Esophagus squamous epithelium (tissue), 5 donors: Measurements from ENCODE around the gene NAA16. TPM values are rescaled to one million over a fixed set of nuclear protein-coding genes. Genes with fewer than 3 reads are reported as not detected.

ENCODE experiments used
- DNase-seq: peaks from one replicate; lab custom pipeline; 2025; lab: John Stamatoyannopoulos, UW
- H3K27ac ChIP-seq, 4 donors: fragments of 200-600 bp; sonication (generic); one replicate each; pipeline ENCODE4 v1.5.1; 2016 to 2019; ENCODE audit warnings: mild to moderate bottlenecking in 1 of 4
- H3K27me3 ChIP-seq, 4 donors: fragments of 200-600 bp; sonication (generic); 1 replicate in 3 of 4; 2 replicates in 1 of 4; pipeline versions ENCODE4 v1.5.1 to v1.6.0; 2017 to 2021; ENCODE audit warnings: antibody characterized with exemption in 1 of 4
- H3K36me3 ChIP-seq, 3 donors: fragments of 200-600 bp; sonication (generic); one replicate each; pipeline ENCODE4 v1.5.1; 2016 to 2019
- H3K4me1 ChIP-seq, 3 donors: fragments of 200-600 bp; sonication (generic); one replicate each; pipeline ENCODE4 v1.5.1; 2017 to 2019
- H3K4me3 ChIP-seq, 4 donors: fragments of 200-600 bp; sonication (generic); 1 replicate in 3 of 4; 2 replicates in 1 of 4; pipeline ENCODE4 v1.5.1; 2016 to 2019; ENCODE audit warnings: mild to moderate bottlenecking in 2 of 4, moderate library complexity in 1 of 4
- H3K9me3 ChIP-seq, 3 donors: fragments of 200-600 bp; sonication (generic); one replicate each; pipeline ENCODE4 v1.5.1; 2016 to 2019
- CTCF ChIP-seq, 6 experiments: fragments of 450-650 bp in 4 of 6; fragments of 200-600 bp in 2 of 6; sonication (generic) in 2 of 6; IDR thresholded peaks; one replicate each; pipeline ENCODE4 v1.5.1; 2016 to 2019; ENCODE audit warnings: antibody characterized with exemption in 6 of 6, mild to moderate bottlenecking in 4 of 6, moderate library complexity in 4 of 6
- POLR2A ChIP-seq, 4 donors: fragments of 450-650 bp; IDR thresholded peaks; one replicate each; pipeline ENCODE4 v1.6.1; 2017; ENCODE audit warnings: antibody characterized with exemption in 4 of 4, mild to moderate bottlenecking in 4 of 4, moderate library complexity in 3 of 4
- WGBS, 2 donors: methylation state at CpG; one replicate each; pipeline ENCODE4 v1.1.5; 2018; 5-methylcytosine and 5-hydroxymethylcytosine counted together
- intact Hi-C: fragments of 100-400 bp; cut with DNase I; formaldehyde crosslinking; loops from one replicate; pipeline ENCODE4 v1.15.0; 2022
- total RNA-seq, 4 donors: library from RNA; depleted of rRNA; stranded (reverse); fragments of >200 nt; gene quantifications; one replicate each; pipeline ENCODE4 v1.1.0, GENCODE V29; 2016
- donor health status: DM: yes; HTN: yes; CAD: no.

NAA16 gene
- total RNA-seq, 4 donors from 2014 or later = 8.1 to 21.4 (median 12.1) TPM

GRCh38 chr13:41311406-41312175 is 524 bp downstream of the NAA16 start:
- peak overlapping the region; percentile 76 to 99 (median 92) for H3K4me3 ChIP-seq
- 0% methylated on average over 6 to 46 of the region's 73 CpGs for whole genome bisulfite sequencing, 2 donors
- no peaks in the 10 kb centered on the region for H3K36me3 ChIP-seq
- no peaks in the 10 kb centered on the region for H3K9me3 ChIP-seq
- H3K27ac ChIP-seq = peak overlapping the region; percentile 93 to 96 (median 96)
- intact Hi-C loops = no loop called here
- H3K27me3 ChIP-seq = no peaks in the 10 kb centered on the region
- DNase-seq = no peak
- H3K4me1 ChIP-seq = peaks cover 0 to 51% (median 21%) of the 10 kb centered on the region in 3 donors
- TF ChIP-seq POLR2A (IDR thresholded peaks at IDR 0.05) = no peak
- TF ChIP-seq CTCF (IDR thresholded peaks at IDR 0.05) = no peak

GRCh38 chr13:41312176-41312500 is 1.1 kb downstream of the NAA16 start:
- intact Hi-C loops = no loop called here
- TF ChIP-seq CTCF (IDR thresholded peaks at IDR 0.05) (no peak), POLR2A (IDR thresholded peaks at IDR 0.05) (no peak)
- Histone ChIP-seq H3K4me1 (peaks cover 0 to 54% (median 21%) of the 10 kb centered on the region in 3 donors), H3K9me3 (no peaks in the 10 kb centered on the region), H3K27ac (peak overlapping the region; percentile 93 to 96 (median 96)), H3K4me3 (peak overlapping the region; percentile 76 to 99 (median 92)), H3K27me3 (no peaks in the 10 kb centered on the region), H3K36me3 (no peaks in the 10 kb centered on the region)
- 0% methylated on average over 10 to 11 of the region's 11 CpGs for WGBS, 2 donors
- DNase-seq = no peak

DNA sequence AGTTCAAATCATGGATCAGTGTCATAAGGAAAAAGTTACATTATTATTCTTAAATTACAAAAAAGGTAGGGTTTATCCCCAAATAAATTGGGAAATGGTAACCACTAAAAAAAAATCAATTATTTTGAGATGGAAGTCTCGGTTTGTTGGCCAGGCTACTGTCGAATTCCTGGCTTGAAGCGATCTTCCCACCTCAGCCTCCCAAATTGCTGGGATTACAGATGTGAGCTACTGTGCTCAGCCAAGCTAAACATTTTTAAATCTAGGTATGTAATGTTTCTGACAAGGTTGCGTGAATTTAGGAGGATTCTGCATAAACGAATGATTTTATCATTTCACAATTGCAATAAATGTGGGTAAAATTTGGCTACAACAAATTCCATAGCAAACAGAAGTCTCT is 2.0 kb downstream of the NAA16 start:
- Histone ChIP-seq H3K4me3 (peak overlapping the region in 3 of 4 donors; percentile 76 to 99 (median 90)), H3K4me1 (peaks cover under 1 to 57% (median 21%) of the 10 kb centered on the region in 3 donors), H3K9me3 (no peaks in the 10 kb centered on the region), H3K27me3 (no peaks in the 10 kb centered on the region), H3K27ac (peak overlapping the region in 1 of 4 donors; percentile 93), H3K36me3 (no peaks in the 10 kb centered on the region)
- 38 to 40% methylated on average over 5 of the region's 5 CpGs for WGBS, 2 donors
- no peak for TF ChIP-seq POLR2A (IDR thresholded peaks at IDR 0.05)
- TF ChIP-seq CTCF (IDR thresholded peaks at IDR 0.05) = no peak
- intact Hi-C loops = no loop called here
- no peak for DNase-seq

DNA sequence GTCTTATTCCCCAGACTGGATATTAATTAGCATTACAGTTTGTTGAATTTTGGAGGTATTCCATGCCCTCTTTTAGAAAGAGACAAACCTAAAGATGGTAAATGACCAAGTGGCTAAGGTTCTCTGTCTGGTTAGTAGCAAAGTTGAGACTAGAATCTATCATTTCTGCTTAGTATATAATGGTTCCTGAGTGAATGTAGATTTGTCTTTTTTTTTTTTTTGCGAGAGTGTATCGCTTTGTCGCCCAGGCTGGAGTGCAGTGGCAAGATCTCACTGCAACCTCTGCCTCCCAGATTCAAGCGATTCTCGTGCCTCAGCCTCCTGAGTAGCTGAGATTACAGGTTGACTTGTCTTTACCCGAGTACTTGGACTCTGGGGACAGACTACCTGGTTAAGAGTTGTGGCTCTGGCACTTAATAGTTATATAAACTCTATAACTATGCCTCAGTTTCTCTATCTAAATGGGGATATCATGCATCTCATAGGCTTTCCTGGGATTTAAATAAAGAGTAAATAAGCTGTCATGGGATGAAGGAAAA is 2.7 kb downstream of the NAA16 start:
- TF ChIP-seq POLR2A (IDR thresholded peaks at IDR 0.05) (no peak), CTCF (IDR thresholded peaks at IDR 0.05) (no peak)
- Histone ChIP-seq H3K9me3 (no peaks in the 10 kb centered on the region), H3K4me3 (peak overlapping the region in 3 of 4 donors; percentile 76 to 99 (median 90)), H3K4me1 (peaks cover 3 to 60% (median 21%) of the 10 kb centered on the region in 3 donors), H3K27me3 (no peaks in the 10 kb centered on the region), H3K36me3 (no peaks in the 10 kb centered on the region), H3K27ac (peak overlapping the region in 1 of 4 donors; percentile 93)
- intact Hi-C loops = no loop called here
- DNase-seq = no peak
- 54 to 77% methylated on average over 6 of the region's 6 CpGs for WGBS, 2 donors

GRCh38 chr13:41315443-41316047 is 4.5 kb downstream of the NAA16 start:
- TF ChIP-seq POLR2A (IDR thresholded peaks at IDR 0.05) (no peak), CTCF (IDR thresholded peaks at IDR 0.05) (no peak)
- Histone ChIP-seq H3K9me3 (no peaks in the 10 kb centered on the region), H3K36me3 (peaks cover 0 to 13% (median 0%) of the 10 kb centered on the region in 3 donors), H3K27me3 (no peaks in the 10 kb centered on the region), H3K4me3 (no peak overlapping the region), H3K4me1 (peaks cover 3 to 56% (median 21%) of the 10 kb centered on the region in 3 donors), H3K27ac (no peak overlapping the region)
- DNase-seq = no peak
- 86 to 87% methylated on average over 5 of the region's 5 CpGs for WGBS, 2 donors
- intact Hi-C loops = no loop called here
